ENCODE measurements around the gene CMTM3. TPM values are rescaled to one million over a fixed set of nuclear protein-coding genes. Genes with fewer than 3 reads are reported as not detected.

Gene CMTM3
- total and polyA plus RNA-seq, 2 experiments from 2014 or later, result 16.4 to 16.6 TPM

- H3K27me3 Mint-ChIP-seq (ENCODE audit: insufficient read depth, low read depth, poor library complexity), result peaks cover 43% of the 10 kb centered on the region
- no peak overlapping the region for H3K4me3 Mint-ChIP-seq
- no peaks in the 10 kb centered on the region for H3K79me2 ChIP-seq (replicated peaks; ENCODE audit: insufficient read depth)
- no peak overlapping the region for H3K27ac Mint-ChIP-seq
- no peak overlapping the region for H3K27ac ChIP-seq (ENCODE audit: low read depth)
- no peak overlapping the region for H3K4me3 ChIP-seq
- peaks cover 56% of the 10 kb centered on the region for H3K27me3 ChIP-seq (ENCODE audit: insufficient read depth)
- H2AFZ ChIP-seq, result no peak overlapping the region
- no peaks in the 10 kb centered on the region for H3K9me2 ChIP-seq (ENCODE audit: insufficient read depth)
- no peaks in the 10 kb centered on the region for H3F3A ChIP-seq (replicated peaks; ENCODE audit: low read depth)
- no peak overlapping the region for H3K4me2 ChIP-seq
- H3K9me3 Mint-ChIP-seq, result no peaks in the 10 kb centered on the region; the same call in 2 of the 3 replicates
- no peak for DNase-seq (ENCODE audit: low spot score)
- TF ChIP-seq, protein P1, sequence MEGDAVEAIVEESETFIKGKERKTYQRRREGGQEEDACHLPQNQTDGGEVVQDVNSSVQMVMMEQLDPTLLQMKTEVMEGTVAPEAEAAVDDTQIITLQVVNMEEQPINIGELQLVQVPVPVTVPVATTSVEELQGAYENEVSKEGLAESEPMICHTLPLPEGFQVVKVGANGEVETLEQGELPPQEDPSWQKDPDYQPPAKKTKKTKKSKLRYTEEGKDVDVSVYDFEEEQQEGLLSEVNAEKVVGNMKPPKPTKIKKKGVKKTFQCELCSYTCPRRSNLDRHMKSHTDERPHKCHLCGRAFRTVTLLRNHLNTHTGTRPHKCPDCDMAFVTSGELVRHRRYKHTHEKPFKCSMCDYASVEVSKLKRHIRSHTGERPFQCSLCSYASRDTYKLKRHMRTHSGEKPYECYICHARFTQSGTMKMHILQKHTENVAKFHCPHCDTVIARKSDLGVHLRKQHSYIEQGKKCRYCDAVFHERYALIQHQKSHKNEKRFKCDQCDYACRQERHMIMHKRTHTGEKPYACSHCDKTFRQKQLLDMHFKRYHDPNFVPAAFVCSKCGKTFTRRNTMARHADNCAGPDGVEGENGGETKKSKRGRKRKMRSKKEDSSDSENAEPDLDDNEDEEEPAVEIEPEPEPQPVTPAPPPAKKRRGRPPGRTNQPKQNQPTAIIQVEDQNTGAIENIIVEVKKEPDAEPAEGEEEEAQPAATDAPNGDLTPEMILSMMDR (conservative IDR thresholded peaks at IDR 0.05; ENCODE audit: low read depth in 2 of 2), result no peak
- TF ChIP-seq STAT1 (IDR thresholded peaks at IDR 0.05; ENCODE audit: unreplicated experiment) (no peak), EZH2phosphoT487 (IDR thresholded peaks at IDR 0.05; ENCODE audit: unreplicated experiment) (no peak), ZNF114 (CRISPR knock-in tag; IDR thresholded peaks at IDR 0.05) (no peak), CREB1 (CRISPR knock-in tag; IDR thresholded peaks at IDR 0.05; ENCODE audit: low read depth) (no peak), POLR2AphosphoS5 (IDR thresholded peaks at IDR 0.05; ENCODE audit: low read depth) (no peak), EZH2 (IDR thresholded peaks at IDR 0.05; ENCODE audit: low read depth, unreplicated experiment) (no peak), NANOG (IDR thresholded peaks at IDR 0.05; ENCODE audit: borderline replicate concordance) (no peak)
- TF ChIP-seq, protein P2, sequence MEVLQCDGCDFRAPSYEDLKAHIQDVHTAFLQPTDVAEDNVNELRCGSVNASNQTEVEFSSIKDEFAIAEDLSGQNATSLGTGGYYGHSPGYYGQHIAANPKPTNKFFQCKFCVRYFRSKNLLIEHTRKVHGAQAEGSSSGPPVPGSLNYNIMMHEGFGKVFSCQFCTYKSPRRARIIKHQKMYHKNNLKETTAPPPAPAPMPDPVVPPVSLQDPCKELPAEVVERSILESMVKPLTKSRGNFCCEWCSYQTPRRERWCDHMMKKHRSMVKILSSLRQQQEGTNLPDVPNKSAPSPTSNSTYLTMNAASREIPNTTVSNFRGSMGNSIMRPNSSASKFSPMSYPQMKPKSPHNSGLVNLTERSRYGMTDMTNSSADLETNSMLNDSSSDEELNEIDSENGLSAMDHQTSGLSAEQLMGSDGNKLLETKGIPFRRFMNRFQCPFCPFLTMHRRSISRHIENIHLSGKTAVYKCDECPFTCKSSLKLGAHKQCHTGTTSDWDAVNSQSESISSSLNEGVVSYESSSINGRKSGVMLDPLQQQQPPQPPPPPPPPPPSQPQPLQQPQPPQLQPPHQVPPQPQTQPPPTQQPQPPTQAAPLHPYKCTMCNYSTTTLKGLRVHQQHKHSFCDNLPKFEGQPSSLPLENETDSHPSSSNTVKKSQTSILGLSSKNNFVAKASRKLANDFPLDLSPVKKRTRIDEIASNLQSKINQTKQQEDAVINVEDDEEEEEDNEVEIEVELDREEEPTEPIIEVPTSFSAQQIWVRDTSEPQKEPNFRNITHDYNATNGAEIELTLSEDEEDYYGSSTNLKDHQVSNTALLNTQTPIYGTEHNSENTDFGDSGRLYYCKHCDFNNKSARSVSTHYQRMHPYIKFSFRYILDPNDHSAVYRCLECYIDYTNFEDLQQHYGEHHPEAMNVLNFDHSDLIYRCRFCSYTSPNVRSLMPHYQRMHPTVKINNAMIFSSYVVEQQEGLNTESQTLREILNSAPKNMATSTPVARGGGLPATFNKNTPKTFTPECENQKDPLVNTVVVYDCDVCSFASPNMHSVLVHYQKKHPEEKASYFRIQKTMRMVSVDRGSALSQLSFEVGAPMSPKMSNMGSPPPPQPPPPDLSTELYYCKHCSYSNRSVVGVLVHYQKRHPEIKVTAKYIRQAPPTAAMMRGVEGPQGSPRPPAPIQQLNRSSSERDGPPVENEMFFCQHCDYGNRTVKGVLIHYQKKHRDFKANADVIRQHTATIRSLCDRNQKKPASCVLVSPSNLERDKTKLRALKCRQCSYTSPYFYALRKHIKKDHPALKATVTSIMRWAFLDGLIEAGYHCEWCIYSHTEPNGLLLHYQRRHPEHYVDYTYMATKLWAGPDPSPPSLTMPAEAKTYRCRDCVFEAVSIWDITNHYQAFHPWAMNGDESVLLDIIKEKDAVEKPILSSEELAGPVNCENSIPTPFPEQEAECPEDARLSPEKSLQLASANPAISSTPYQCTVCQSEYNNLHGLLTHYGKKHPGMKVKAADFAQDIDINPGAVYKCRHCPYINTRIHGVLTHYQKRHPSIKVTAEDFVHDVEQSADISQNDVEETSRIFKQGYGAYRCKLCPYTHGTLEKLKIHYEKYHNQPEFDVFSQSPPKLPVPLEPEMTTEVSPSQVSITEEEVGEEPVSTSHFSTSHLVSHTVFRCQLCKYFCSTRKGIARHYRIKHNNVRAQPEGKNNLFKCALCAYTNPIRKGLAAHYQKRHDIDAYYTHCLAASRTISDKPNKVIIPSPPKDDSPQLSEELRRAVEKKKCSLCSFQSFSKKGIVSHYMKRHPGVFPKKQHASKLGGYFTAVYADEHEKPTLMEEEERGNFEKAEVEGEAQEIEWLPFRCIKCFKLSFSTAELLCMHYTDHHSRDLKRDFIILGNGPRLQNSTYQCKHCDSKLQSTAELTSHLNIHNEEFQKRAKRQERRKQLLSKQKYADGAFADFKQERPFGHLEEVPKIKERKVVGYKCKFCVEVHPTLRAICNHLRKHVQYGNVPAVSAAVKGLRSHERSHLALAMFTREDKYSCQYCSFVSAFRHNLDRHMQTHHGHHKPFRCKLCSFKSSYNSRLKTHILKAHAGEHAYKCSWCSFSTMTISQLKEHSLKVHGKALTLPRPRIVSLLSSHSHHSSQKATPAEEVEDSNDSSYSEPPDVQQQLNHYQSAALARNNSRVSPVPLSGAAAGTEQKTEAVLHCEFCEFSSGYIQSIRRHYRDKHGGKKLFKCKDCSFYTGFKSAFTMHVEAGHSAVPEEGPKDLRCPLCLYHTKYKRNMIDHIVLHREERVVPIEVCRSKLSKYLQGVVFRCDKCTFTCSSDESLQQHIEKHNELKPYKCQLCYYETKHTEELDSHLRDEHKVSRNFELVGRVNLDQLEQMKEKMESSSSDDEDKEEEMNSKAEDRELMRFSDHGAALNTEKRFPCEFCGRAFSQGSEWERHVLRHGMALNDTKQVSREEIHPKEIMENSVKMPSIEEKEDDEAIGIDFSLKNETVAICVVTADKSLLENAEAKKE (CRISPR knock-in tag; IDR thresholded peaks at IDR 0.05), result no peak
- TF ChIP-seq, protein P3, sequence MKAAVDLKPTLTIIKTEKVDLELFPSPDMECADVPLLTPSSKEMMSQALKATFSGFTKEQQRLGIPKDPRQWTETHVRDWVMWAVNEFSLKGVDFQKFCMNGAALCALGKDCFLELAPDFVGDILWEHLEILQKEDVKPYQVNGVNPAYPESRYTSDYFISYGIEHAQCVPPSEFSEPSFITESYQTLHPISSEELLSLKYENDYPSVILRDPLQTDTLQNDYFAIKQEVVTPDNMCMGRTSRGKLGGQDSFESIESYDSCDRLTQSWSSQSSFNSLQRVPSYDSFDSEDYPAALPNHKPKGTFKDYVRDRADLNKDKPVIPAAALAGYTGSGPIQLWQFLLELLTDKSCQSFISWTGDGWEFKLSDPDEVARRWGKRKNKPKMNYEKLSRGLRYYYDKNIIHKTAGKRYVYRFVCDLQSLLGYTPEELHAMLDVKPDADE (IDR thresholded peaks at IDR 0.05), result no peak
- no peaks in the 10 kb centered on the region for H4K20me1 ChIP-seq (replicated peaks; ENCODE audit: insufficient read depth)
- no peak for ATAC-seq
- peaks cover 21% of the 10 kb centered on the region for H3K4me1 ChIP-seq (ENCODE audit: insufficient read depth)
- no peaks in the 10 kb centered on the region for H3K36me3 ChIP-seq (ENCODE audit: insufficient read depth)
- peaks cover 37% of the 10 kb centered on the region for H3K4me1 Mint-ChIP-seq
- no peaks in the 10 kb centered on the region for H3K36me3 Mint-ChIP-seq (ENCODE audit: low read depth)
Measured at GRCh38 chr16:66581246-66581952, 23.1 kb upstream of the CMTM3 start.

All from GM23338 (cell line).